Measurements from ENCODE around the gene ADORA2A.

DNA sequence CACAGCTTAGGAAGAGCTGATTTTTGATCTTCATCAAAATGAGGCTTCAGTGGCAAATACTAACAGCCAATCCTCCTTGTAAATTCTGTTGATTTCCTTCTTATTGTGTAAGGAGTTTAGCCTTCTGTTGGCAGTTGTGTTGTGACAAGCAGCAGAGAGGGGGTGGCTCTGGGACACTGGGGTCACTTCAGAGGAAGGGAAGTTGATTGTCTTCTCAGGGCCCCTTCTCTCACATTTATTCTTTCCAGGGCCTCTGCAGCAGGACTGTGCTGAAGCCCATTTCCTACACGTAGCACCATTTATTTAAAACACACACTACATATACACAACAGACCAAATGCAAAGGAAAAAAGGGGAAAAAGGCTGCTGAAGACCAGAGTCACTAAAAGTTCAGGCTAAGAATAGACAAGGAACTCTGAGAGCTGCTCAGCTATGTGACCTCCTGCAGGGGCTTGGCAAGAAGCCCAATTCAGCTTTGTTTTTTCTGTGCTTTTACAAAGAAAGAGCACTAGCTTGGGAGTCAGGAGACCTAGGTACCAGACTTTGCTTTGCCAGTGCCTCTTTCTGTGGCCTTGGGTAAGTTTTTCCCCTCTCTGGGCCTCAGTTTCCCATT, 39.4 kb downstream of the ADORA2A start:
- TF ChIP-seq POLR2AphosphoS5 (IDR thresholded peaks at IDR 0.05) = no peak
- TF ChIP-seq, protein P1, sequence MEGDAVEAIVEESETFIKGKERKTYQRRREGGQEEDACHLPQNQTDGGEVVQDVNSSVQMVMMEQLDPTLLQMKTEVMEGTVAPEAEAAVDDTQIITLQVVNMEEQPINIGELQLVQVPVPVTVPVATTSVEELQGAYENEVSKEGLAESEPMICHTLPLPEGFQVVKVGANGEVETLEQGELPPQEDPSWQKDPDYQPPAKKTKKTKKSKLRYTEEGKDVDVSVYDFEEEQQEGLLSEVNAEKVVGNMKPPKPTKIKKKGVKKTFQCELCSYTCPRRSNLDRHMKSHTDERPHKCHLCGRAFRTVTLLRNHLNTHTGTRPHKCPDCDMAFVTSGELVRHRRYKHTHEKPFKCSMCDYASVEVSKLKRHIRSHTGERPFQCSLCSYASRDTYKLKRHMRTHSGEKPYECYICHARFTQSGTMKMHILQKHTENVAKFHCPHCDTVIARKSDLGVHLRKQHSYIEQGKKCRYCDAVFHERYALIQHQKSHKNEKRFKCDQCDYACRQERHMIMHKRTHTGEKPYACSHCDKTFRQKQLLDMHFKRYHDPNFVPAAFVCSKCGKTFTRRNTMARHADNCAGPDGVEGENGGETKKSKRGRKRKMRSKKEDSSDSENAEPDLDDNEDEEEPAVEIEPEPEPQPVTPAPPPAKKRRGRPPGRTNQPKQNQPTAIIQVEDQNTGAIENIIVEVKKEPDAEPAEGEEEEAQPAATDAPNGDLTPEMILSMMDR (IDR thresholded peaks at IDR 0.05) = no peak

Data from upper lobe of left lung (tissue), 4 donors.